HepG2 (cell line): Measurements from ENCODE around the gene STRN4. TPM values are rescaled to one million over a fixed set of nuclear protein-coding genes. Genes with fewer than 3 reads are reported as not detected.

ENCODE experiments used
- ARNT ChIP-seq: fragments of 450-650 bp; IDR thresholded peaks from 2 replicates; pipeline ENCODE4 v1.6.1; 2017
- ASH2L ChIP-seq: fragments of 300-600, 200-600 bp; sonication (generic); IDR thresholded peaks from 2 replicates; pipeline ENCODE4 v1.7.0; 2017; ENCODE audit warnings: low read depth, mild to moderate bottlenecking, moderate library complexity, mixed read lengths, low read length; ENCODE audit not compliant: insufficient read length
- HOXA3 ChIP-seq: sonication (generic); formaldehyde crosslinking; IDR thresholded peaks from 2 replicates; pipeline ENCODE4 v1.5.0; 2020; ENCODE audit warnings: missing genetic modification reagents
- MXD4 ChIP-seq: IDR thresholded peaks from 2 replicates; pipeline ENCODE4 v1.6.1; 2016; ENCODE audit warnings: mild to moderate bottlenecking, missing biosample characterization, missing genetic modification reagents
- NFKBIZ ChIP-seq: IDR thresholded peaks from 2 replicates; pipeline ENCODE4 v1.6.1; 2018; ENCODE audit warnings: missing genetic modification reagents, missing compliant biosample characterization
- RNF219 ChIP-seq: sonication (generic); formaldehyde crosslinking; IDR thresholded peaks from 2 replicates; pipeline ENCODE4 v1.5.0; 2020; ENCODE audit warnings: mild to moderate bottlenecking, missing genetic modification reagents
- SAFB2 ChIP-seq: sonication (generic); formaldehyde crosslinking; IDR thresholded peaks from 2 replicates; pipeline ENCODE4 v1.5.1; 2020; ENCODE audit warnings: missing genetic modification reagents, low read depth, mild to moderate bottlenecking, borderline replicate concordance
- SP140L ChIP-seq: sonication (generic); formaldehyde crosslinking; IDR thresholded peaks from 2 replicates; pipeline ENCODE4 v1.4.0; 2020; ENCODE audit warnings: missing genetic modification reagents, borderline replicate concordance
- UBTF ChIP-seq: sonication (generic); formaldehyde crosslinking; IDR thresholded peaks from 2 replicates; pipeline ENCODE4 v1.4.0; 2020; ENCODE audit warnings: mild to moderate bottlenecking, missing genetic modification reagents
- ZBTB21 ChIP-seq: sonication (generic); formaldehyde crosslinking; IDR thresholded peaks from 2 replicates; pipeline ENCODE4 v1.4.0; 2020; ENCODE audit warnings: missing genetic modification reagents
- ZHX1 ChIP-seq: sonication (generic); formaldehyde crosslinking; IDR thresholded peaks from 2 replicates; pipeline ENCODE4 v1.8.1; 2022; ENCODE audit warnings: low read depth, mild to moderate bottlenecking, missing genetic modification reagents
- ZHX2 ChIP-seq, 2 experiments: sonication (generic) in 1 of 2; formaldehyde crosslinking in 1 of 2; IDR thresholded peaks; 2 replicates each; pipeline versions ENCODE4 v1.6.1 to v1.9.0; 2014 to 2022; ENCODE audit warnings: antibody characterized with exemption in 1 of 2, borderline replicate concordance in 1 of 2, inconsistent platforms in 1 of 2, low read depth in 1 of 2, missing genetic modification reagents in 1 of 2
- ZNF343 ChIP-seq: sonication (generic); formaldehyde crosslinking; IDR thresholded peaks from 2 replicates; pipeline ENCODE4 v1.4.0; 2020; ENCODE audit warnings: mild to moderate bottlenecking, missing genetic modification reagents
- ZNF550 ChIP-seq: sonication (generic); formaldehyde crosslinking; IDR thresholded peaks from 2 replicates; pipeline ENCODE4 v1.4.0; 2020; ENCODE audit warnings: mild to moderate bottlenecking, missing genetic modification reagents, borderline replicate concordance
- ZNF773 ChIP-seq: sonication (generic); formaldehyde crosslinking; IDR thresholded peaks from 2 replicates; pipeline ENCODE4 v1.4.0; 2020; ENCODE audit warnings: missing genetic modification reagents, borderline replicate concordance
- polyA plus RNA-seq, 8 experiments: library from polyadenylated mRNA; depleted of rRNA in 3 of 8; stranded (reverse) in 7 of 8; unstranded in 1 of 8; fragments of >200 nt; fragmentation: Illumina TruSeq in 4 of 8; extraction: Trizol in 4 of 8; gene quantifications; 2 replicates each; pipeline versions ENCODE4 v1.2.1 to v1.2.3, GENCODE V29; 2011 to 2016; ENCODE audit warnings: low read depth in 4 of 8, missing spikeins in 1 of 8, mixed read lengths in 1 of 8; ENCODE audit not compliant: insufficient read depth in 1 of 8
- total RNA-seq, 5 experiments: library from RNA; depleted of rRNA; stranded (reverse); fragments of >200 nt; fragmentation: Illumina TruSeq; extraction: Trizol; gene quantifications; 2 replicates each; pipeline ENCODE4 v1.2.3, GENCODE V29; 2016; ENCODE audit warnings: low read depth in 1 of 5

The STRN4 gene
- total and polyA plus RNA-seq, 2 of the 13 experiments (the other 11 are each of a cell fraction or from before 2014, with no cell fraction given): 43.1 to 57.3 TPM

- TF ChIP-seq ZHX1 (CRISPR knock-in tag) (0 out of 2 replicates have a peak, but pooled peaks have one; percentile 14), ZNF773 (CRISPR knock-in tag) (no peak; the same call in 1 of the 2 replicates), ASH2L (peak; percentile 41), ZHX2 (IDR thresholded peaks at IDR 0.05; ENCODE audit: low read depth) (peak; percentile 52; the same call in 1 of the 2 replicates), ZHX2 (CRISPR knock-in tag; IDR thresholded peaks at IDR 0.05; ENCODE audit: borderline replicate concordance) (no peak), ZNF343 (CRISPR knock-in tag) (peak; percentile 50; the same call in 1 of the 2 replicates), HOXA3 (CRISPR knock-in tag) (peak; percentile 65), SP140L (CRISPR knock-in tag) (no peak), SAFB2 (no peak), RNF219 (CRISPR knock-in tag) (no peak), UBTF (CRISPR knock-in tag) (peak; percentile 35; the same call in 1 of the 2 replicates), MXD4 (no peak), ZNF550 (CRISPR knock-in tag) (no peak), ARNT (no peak), ZBTB21 (CRISPR knock-in tag) (no peak), NFKBIZ (CRISPR knock-in tag) (no peak)
Measured at GRCh38 chr19:46745521-46746280, 549 bp downstream of the STRN4 start, which contains the start of gene FKRP (continued).
